ENCODE data around the gene CLDN24.

DNA sequence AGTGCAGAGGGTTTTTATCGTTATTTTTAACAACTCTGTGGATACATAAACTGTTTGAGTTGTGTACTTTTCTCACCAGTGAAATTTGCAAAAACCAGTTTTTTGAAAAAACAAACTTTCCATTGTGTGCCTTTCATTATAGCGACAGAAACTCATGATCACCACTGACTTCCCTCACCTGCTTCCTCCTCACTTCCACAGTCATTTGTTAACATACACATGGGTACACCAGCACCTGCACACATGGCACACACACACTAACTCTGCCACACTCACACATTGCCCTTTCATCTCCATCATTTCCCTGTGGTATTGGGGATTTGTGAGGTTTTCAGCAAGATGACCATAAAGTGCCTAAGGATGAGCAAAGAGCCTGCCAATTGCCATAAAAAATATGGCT, 22.8 kb downstream of the CLDN24 start:
- TF ChIP-seq EZH2 (IDR thresholded peaks at IDR 0.05; ENCODE audit: borderline replicate concordance, low read length): no peak
- TF ChIP-seq, protein P1, sequence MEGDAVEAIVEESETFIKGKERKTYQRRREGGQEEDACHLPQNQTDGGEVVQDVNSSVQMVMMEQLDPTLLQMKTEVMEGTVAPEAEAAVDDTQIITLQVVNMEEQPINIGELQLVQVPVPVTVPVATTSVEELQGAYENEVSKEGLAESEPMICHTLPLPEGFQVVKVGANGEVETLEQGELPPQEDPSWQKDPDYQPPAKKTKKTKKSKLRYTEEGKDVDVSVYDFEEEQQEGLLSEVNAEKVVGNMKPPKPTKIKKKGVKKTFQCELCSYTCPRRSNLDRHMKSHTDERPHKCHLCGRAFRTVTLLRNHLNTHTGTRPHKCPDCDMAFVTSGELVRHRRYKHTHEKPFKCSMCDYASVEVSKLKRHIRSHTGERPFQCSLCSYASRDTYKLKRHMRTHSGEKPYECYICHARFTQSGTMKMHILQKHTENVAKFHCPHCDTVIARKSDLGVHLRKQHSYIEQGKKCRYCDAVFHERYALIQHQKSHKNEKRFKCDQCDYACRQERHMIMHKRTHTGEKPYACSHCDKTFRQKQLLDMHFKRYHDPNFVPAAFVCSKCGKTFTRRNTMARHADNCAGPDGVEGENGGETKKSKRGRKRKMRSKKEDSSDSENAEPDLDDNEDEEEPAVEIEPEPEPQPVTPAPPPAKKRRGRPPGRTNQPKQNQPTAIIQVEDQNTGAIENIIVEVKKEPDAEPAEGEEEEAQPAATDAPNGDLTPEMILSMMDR (IDR thresholded peaks at IDR 0.05; ENCODE audit: low read length): no peak

Measured in OCI-LY1 (cell line).